ENCODE measurements around the gene KCNC3.

Gene KCNC3

GRCh38 chr19:50300051-50300450 lies 29.1 kb downstream of the KCNC3 start:
- no peak for TF ChIP-seq ZFX (IDR thresholded peaks at IDR 0.05; ENCODE audit: borderline replicate concordance)
- TF ChIP-seq CTCF (IDR thresholded peaks at IDR 0.05): no peak
- H3K27ac ChIP-seq: no peak overlapping the region

GRCh38 chr19:50293263-50294004 lies 35.7 kb downstream of the KCNC3 start:
- no peak overlapping the region for H3K27ac ChIP-seq
- no peak for TF ChIP-seq CTCF (IDR thresholded peaks at IDR 0.05)
- no peak for TF ChIP-seq ZFX (IDR thresholded peaks at IDR 0.05; ENCODE audit: borderline replicate concordance)

- no peak overlapping the region for H3K27ac ChIP-seq
- no peak for TF ChIP-seq ZFX (IDR thresholded peaks at IDR 0.05; ENCODE audit: borderline replicate concordance)
- TF ChIP-seq CTCF (IDR thresholded peaks at IDR 0.05): no peak
Observed at GRCh38 chr19:50292216-50292827, 36.9 kb downstream of the KCNC3 start.

- TF ChIP-seq CTCF (IDR thresholded peaks at IDR 0.05) (no peak), ZFX (IDR thresholded peaks at IDR 0.05; ENCODE audit: borderline replicate concordance) (no peak)
Observed at GRCh38 chr19:50290775-50291174, 38.4 kb downstream of the KCNC3 start.

DNA sequence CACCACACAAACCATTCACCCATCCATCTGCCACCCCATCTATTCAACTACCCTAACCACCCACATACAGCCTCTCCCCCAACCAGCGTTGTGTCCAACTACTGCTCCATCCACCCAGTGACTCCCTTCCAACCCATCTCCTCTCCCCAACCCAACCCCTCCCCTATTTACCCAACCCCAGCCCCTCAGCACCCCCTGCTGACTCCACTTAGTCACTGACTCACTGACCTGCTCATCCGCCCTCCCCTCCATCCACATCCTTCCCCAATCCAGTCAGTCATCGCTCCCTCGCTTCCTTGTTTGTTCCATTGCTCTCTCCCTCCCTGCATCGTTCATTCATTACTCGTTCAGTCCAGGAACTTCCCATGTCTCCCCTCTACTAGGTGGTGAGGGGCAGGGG lies 39.2 kb downstream of the KCNC3 start:
- no peak for TF ChIP-seq ZFX (IDR thresholded peaks at IDR 0.05; ENCODE audit: borderline replicate concordance)
- TF ChIP-seq CTCF (IDR thresholded peaks at IDR 0.05): no peak
- no peak overlapping the region for H3K27ac ChIP-seq

More at GRCh38 chr19:50290775-50291174, 38.4 kb downstream of the KCNC3 start:
- H3K27ac ChIP-seq: no peak overlapping the region

GRCh38 chr19:50288954-50289353 lies 40.2 kb downstream of the KCNC3 start:
- H3K27ac ChIP-seq: no peak overlapping the region
- TF ChIP-seq CTCF (IDR thresholded peaks at IDR 0.05) (no peak), ZFX (IDR thresholded peaks at IDR 0.05; ENCODE audit: borderline replicate concordance) (no peak)

DNA sequence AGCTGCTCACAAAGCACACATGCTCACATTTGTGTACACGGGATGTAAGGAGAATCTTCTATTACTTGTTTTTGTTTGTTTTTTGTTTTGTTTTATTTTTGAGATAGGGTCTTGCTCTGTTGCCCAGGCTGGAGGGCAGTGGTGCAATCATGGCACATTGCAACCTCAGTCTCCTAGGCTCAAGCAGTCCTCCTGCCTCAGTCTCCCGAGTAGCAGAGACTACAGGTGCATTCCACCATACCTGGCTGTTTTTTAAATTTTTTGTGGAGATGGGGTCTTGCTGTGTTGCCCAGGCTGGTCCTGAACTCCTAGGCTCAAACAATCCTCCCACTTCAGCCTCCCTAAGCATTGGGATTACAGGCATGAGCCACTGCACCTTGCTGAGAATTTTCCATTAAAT lies 41.8 kb downstream of the KCNC3 start:
- no peak overlapping the region for H3K27ac ChIP-seq
- TF ChIP-seq CTCF (IDR thresholded peaks at IDR 0.05): no peak
